GM21390 (cell line): Measurements from ENCODE around the gene DAGLA.

ENCODE experiments used
- ATAC-seq: cut with Tn5 transposase; IDR thresholded peaks from one replicate; pipeline ENCODE4 v1.9.1; 2021; ENCODE audit not compliant: unreplicated experiment

The DAGLA gene

DNA sequence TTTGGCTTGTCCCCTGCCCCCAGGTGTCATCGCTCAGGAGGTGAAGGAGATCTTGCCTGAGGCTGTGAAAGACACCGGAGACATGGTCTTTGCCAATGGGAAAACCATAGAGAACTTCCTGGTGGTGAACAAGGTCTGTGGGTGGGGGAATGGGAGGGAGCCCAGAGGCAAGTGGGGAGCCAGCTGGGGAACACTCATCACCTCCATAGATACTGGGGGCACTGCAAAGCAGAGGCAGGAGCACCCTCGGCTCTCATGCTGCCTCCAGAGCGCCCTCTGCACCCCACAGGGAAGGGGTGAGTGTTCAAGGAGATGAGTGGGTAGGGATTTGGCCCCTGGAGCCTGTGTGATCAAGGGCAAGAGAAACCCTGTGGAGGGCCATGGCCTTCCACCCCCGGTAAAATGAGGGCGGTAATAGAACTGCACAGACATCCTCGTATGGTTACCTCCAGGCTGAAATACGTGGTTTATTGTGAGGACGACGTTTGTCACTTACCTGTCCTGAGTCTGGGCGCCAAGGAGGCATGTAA lies 98.2 kb downstream of the DAGLA start:
- ATAC-seq: no peak

GRCh38 chr11:61778920-61779650 lies 98.9 kb downstream of the DAGLA start:
- ATAC-seq: no peak

- no peak for ATAC-seq
Observed at GRCh38 chr11:61779666-61780525, 99.7 kb downstream of the DAGLA start.

DNA sequence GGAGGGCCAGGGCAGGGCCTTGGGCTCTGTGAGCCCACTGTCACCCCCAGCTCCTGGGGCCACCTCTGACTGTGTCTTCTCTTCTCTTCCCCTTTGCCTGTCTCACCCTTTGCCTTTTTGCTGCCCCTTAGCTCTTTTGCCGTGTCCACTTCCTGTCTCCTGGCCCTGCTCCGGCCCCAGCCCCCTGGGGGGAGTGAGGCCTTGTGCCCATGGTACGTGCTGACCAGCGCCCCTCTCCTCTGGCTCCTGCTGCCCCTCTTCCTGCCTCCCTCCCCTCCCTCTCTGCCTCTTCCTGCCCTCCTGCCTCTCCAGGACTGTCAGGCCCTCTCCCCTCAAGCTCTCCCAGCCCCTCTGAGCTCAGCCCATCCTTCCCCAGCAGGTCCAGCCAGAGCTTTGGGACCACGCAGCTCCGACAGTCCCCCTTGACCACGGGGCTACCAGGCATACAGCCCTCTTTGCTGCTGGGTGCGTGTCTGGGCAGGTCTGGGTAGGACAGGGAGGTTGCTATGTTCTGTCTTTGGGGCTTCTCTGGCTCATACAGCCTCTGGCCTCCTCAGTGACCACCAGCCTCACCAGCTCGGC lies 100.5 kb downstream of the DAGLA start:
- ATAC-seq: no peak

DNA sequence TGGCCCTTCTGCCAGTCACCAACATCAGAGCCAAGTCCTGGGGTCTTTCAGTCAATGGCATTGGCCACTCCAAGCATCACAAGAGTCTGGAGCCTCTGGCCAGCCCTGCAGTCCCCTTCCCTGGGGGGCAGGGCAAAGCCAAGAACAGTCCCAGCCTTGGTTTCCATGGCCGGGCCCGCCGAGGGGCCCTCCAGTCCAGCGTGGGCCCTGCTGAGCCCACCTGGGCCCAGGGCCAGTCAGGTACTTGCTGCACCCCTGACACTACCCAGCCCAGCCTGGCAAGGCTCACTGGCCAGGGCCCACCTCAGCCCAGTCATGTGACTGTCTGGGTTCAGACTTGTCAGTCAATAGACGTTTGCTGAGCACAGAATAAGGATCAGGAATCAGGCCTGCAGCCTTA lies 101.4 kb downstream of the DAGLA start:
- ATAC-seq: no peak

DNA sequence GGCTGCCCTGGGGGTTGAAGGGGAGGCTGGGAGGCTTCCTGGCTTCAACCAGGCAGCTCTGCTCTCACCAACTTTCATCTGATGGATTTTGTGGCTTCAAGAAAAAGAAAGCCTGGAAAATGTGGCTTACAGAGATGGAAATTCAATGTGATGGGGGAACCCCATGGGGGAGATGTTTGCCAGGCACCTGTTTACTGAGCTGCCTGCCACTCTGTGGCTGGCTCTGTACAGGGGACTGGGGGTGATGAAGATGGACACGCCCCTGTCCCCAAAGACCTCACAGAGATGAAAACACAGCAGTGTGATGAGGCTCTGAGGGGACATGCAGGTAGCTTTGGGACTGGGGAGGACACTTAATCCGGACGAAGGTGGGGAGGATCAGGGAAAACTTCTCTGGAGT lies 102.1 kb downstream of the DAGLA start:
- ATAC-seq: no peak

- no peak for ATAC-seq
Observed at GRCh38 chr11:61782841-61783240, 102.7 kb downstream of the DAGLA start.

- ATAC-seq: no peak
Observed at GRCh38 chr11:61783717-61784505, 103.7 kb downstream of the DAGLA start.

DNA sequence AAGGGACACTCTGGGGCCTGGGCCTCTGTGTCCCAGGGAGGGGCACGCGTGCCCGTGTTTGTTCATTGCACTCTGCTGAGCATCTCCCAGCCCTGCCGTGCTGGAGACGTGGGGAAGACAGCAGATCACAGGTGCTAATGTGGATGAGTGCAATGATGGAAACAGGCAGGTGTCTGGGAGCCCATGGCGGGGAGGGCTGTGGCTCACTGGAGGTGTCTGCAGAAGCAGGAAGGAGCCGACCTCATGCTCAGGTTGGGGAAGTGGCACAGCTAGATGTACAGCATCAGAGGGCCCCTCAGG lies 104.3 kb downstream of the DAGLA start:
- ATAC-seq: no peak

DNA sequence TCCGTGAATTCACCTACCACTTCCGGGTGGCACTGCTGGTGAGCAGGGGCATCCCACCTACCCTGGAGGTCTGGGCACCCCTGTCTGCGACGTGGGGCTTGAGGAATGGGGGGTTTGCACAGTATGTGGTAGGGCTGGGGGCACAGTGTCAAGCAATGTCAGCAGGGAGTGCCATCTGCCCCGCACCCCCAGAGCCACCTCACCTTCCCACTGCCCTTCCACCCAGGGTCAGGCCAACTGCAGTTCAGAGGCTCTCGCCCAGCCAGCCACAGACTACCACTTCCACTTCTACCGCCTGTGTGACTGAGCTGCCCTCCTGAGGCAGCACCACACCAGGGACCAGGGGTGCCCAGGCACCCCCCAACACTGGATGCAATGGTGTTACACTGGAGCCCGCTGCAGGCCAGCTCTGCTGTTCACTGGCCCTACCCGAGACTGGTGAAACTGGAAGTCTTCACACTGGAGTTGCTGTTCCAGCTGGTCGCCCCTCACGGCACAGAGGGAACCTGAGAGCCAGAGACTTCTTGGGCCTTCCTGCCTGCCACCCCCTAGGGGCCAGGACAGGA lies 105.7 kb downstream of the DAGLA start:
- no peak for ATAC-seq

- no peak for ATAC-seq
Observed at GRCh38 chr11:61787928-61788491, 107.8 kb downstream of the DAGLA start.

GRCh38 chr11:61791737-61792309 lies 111.6 kb downstream of the DAGLA start:
- no peak for ATAC-seq

GRCh38 chr11:61792310-61793082 lies 112.3 kb downstream of the DAGLA start, which contains the start of the genes FEN1 and TMEM258:
Gene FEN1 (plus strand): TSS chr11:61792911. CDS start chr11:61795362, 2,451 bp downstream.
Gene TMEM258 (minus strand): TSS chr11:61792599. CDS start chr11:61792558, 41 bp downstream.
- peak; percentile 87 for ATAC-seq

GRCh38 chr11:61793083-61793828 lies 113.1 kb downstream of the DAGLA start:
- peak; percentile 19 for ATAC-seq

DNA sequence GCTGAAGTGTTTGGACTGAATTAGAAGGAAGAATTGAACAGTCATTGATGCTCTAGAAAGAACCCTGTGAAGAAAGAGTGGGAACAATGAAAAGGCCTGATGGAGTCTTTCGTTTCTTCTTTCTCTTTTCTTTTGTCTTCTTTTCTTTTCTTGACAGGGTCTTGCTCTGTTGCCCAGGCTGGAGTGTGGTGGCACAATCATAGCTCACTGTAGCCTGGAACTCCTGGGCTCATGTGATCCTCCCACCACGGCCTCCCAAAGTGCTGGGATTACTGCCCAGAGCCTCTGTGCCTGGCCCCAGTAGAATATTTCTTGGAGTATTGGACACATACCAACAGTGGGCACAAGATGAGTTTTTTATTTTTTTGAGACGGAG lies 113.6 kb downstream of the DAGLA start:
- no peak for ATAC-seq

- ATAC-seq: no peak
Observed at GRCh38 chr11:61794579-61794978, 114.4 kb downstream of the DAGLA start.

- ATAC-seq: no peak
Observed at GRCh38 chr11:61795459-61795858, 115.3 kb downstream of the DAGLA start.

DNA sequence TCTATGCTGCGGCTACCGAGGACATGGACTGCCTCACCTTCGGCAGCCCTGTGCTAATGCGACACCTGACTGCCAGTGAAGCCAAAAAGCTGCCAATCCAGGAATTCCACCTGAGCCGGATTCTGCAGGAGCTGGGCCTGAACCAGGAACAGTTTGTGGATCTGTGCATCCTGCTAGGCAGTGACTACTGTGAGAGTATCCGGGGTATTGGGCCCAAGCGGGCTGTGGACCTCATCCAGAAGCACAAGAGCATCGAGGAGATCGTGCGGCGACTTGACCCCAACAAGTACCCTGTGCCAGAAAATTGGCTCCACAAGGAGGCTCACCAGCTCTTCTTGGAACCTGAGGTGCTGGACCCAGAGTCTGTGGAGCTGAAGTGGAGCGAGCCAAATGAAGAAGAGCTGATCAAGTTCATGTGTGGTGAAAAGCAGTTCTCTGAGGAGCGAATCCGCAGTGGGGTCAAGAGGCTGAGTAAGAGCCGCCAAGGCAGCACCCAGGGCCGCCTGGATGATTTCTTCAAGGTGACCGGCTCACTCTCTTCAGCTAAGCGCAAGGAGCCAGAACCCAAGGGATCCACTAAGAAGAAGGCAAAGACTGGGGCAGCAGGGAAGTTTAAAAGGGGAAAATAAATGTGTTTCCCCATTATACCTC lies 115.8 kb downstream of the DAGLA start:
- ATAC-seq: no peak
